Myocyte (in vitro differentiated cells): ENCODE data around the gene GALNT14. TPM values are rescaled to one million over a fixed set of nuclear protein-coding genes. Genes with fewer than 3 reads are reported as not detected.

Experiments used
- DNase-seq: peaks from one replicate; pipeline ENCODE4 v3.0.0-alpha.2; 2012; ENCODE audit warnings: low read depth
- total RNA-seq: library from RNA; depleted of rRNA; stranded (reverse); fragments of >200 nt; gene quantifications from 2 replicates; pipeline ENCODE4 v1.2.3, GENCODE V29; 2014

Gene GALNT14
- total RNA-seq, 1 donor from 2014 or later, result not detected

- DNase-seq, result no peak
Observed at GRCh38 chr2:31136000-31136399, 2.2 kb downstream of the GALNT14 start.

- no peak for DNase-seq
Observed at GRCh38 chr2:31134480-31134879, 3.8 kb downstream of the GALNT14 start.

- DNase-seq, result no peak
Observed at GRCh38 chr2:31132786-31133185, 5.5 kb downstream of the GALNT14 start.

GRCh38 chr2:31131871-31132270, 6.4 kb downstream of the GALNT14 start:
- DNase-seq, result no peak

GRCh38 chr2:31129375-31130171, 8.7 kb downstream of the GALNT14 start:
- DNase-seq, result no peak

- no peak for DNase-seq
Observed at GRCh38 chr2:31127931-31128330, 10.3 kb downstream of the GALNT14 start.

- DNase-seq, result no peak
Observed at GRCh38 chr2:31125918-31126695, 12.1 kb downstream of the GALNT14 start.

GRCh38 chr2:31124904-31125303, 13.3 kb downstream of the GALNT14 start:
- no peak for DNase-seq

- DNase-seq, result no peak
Observed at GRCh38 chr2:31122133-31122532, 16.1 kb downstream of the GALNT14 start.

GRCh38 chr2:31113765-31114164, 24.5 kb downstream of the GALNT14 start:
- DNase-seq, result no peak

GRCh38 chr2:31112544-31112943, 25.7 kb downstream of the GALNT14 start:
- DNase-seq, result no peak

- no peak for DNase-seq
Observed at GRCh38 chr2:31110998-31111397, 27.2 kb downstream of the GALNT14 start.

GRCh38 chr2:31110431-31110830, 27.8 kb downstream of the GALNT14 start:
- DNase-seq, result no peak

- DNase-seq, result no peak
Observed at GRCh38 chr2:31109633-31110192, 28.5 kb downstream of the GALNT14 start.

- peak; percentile 73 for DNase-seq
Observed at GRCh38 chr2:31108561-31109286, 29.5 kb downstream of the GALNT14 start.

- DNase-seq, result peak; percentile 9
Observed at GRCh38 chr2:31107591-31108300, 30.5 kb downstream of the GALNT14 start.

- DNase-seq, result no peak
Observed at GRCh38 chr2:31101701-31102100, 36.5 kb downstream of the GALNT14 start.

GRCh38 chr2:31097962-31098613, 40.2 kb downstream of the GALNT14 start:
- no peak for DNase-seq

GRCh38 chr2:31090188-31090587, 48.1 kb downstream of the GALNT14 start:
- no peak for DNase-seq

- DNase-seq, result no peak
Observed at GRCh38 chr2:31089645-31090044, 48.6 kb downstream of the GALNT14 start.
